ENCODE data around the gene ALOX12B.

GRCh38 chr17:8087075-8087951 lies at the start of gene ALOX12B:
- TF ChIP-seq CTCF (IDR thresholded peaks at IDR 0.05) (no peak), EZH2 (IDR thresholded peaks at IDR 0.05; ENCODE audit: borderline replicate concordance, insufficient read depth, low read depth, low read length, poor library complexity, severe bottlenecking) (no peak)

All from B cell (primary cell).